DND-41 (cell line): ENCODE results near the gene MPC1.

Experiments
- EZH2 ChIP-seq: IDR thresholded peaks from 3 replicates; pipeline ENCODE4 v1.6.1; 2012; ENCODE audit warnings: borderline replicate concordance, low read depth, mild to moderate bottlenecking, moderate library complexity, low read length, inconsistent platforms; ENCODE audit not compliant: severe bottlenecking
- TF ChIP-seq, protein P1 (sequence below): IDR thresholded peaks from 2 replicates; pipeline ENCODE4 v1.5.1; 2012; ENCODE audit warnings: borderline replicate concordance, low read length, moderate library complexity, mild to moderate bottlenecking; ENCODE audit not compliant: poor library complexity, severe bottlenecking; ENCODE audit errors: extremely low read depth

DNA sequence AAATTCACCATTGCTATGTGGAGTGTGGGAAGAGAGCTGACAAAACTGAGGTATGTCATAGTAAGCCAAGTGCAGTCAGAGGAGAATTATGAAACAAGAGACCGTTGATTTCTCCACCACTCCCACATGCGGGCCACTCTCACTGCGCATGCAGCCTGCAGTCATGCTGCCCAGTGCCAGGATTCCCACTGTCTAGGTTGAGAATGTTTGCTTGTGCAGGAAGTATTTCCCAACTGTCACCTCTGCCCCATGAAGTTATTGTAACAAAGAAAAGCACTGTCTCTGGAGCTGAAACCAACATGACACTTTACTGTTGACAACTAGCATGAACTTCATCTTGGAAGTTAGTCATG lies 21.7 kb downstream of the MPC1 start:
- TF ChIP-seq, protein P1, sequence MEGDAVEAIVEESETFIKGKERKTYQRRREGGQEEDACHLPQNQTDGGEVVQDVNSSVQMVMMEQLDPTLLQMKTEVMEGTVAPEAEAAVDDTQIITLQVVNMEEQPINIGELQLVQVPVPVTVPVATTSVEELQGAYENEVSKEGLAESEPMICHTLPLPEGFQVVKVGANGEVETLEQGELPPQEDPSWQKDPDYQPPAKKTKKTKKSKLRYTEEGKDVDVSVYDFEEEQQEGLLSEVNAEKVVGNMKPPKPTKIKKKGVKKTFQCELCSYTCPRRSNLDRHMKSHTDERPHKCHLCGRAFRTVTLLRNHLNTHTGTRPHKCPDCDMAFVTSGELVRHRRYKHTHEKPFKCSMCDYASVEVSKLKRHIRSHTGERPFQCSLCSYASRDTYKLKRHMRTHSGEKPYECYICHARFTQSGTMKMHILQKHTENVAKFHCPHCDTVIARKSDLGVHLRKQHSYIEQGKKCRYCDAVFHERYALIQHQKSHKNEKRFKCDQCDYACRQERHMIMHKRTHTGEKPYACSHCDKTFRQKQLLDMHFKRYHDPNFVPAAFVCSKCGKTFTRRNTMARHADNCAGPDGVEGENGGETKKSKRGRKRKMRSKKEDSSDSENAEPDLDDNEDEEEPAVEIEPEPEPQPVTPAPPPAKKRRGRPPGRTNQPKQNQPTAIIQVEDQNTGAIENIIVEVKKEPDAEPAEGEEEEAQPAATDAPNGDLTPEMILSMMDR: no peak
- TF ChIP-seq EZH2: no peak
